HepG2 (cell line): ENCODE results near the gene MILR1. TPM values are rescaled to one million over a fixed set of nuclear protein-coding genes. Genes with fewer than 3 reads are reported as not detected.

Experiments
- AHDC1 ChIP-seq: sonication (generic); formaldehyde crosslinking; IDR thresholded peaks from 2 replicates; pipeline ENCODE4 v1.5.1; 2020; ENCODE audit warnings: mild to moderate bottlenecking, missing genetic modification reagents, borderline replicate concordance
- CTCF ChIP-seq: sonication (generic); formaldehyde crosslinking; IDR thresholded peaks from 2 replicates; pipeline ENCODE4 v1.5.0; 2020; ENCODE audit warnings: mild to moderate bottlenecking, missing genetic modification reagents, moderate library complexity
- GTF2F1 ChIP-seq: fragments of 150-350 bp; IDR thresholded peaks from 2 replicates; pipeline ENCODE4 v1.6.1; 2014; ENCODE audit warnings: low read length
- HCFC1 ChIP-seq: fragments of 150-350 bp; IDR thresholded peaks from 2 replicates; pipeline ENCODE4 v1.6.1; 2014; ENCODE audit warnings: low read depth, low read length
- IKZF4 ChIP-seq: sonication (generic); formaldehyde crosslinking; IDR thresholded peaks from 2 replicates; pipeline ENCODE4 v1.5.1; 2020; ENCODE audit warnings: borderline replicate concordance, mild to moderate bottlenecking, low read depth, missing genetic modification reagents; ENCODE audit errors: not compliant biosample characterization
- MZF1 ChIP-seq: sonication (generic); formaldehyde crosslinking; IDR thresholded peaks from 2 replicates; pipeline ENCODE4 v1.8.1; 2023; ENCODE audit warnings: mild to moderate bottlenecking, missing genetic modification reagents, borderline replicate concordance
- RORA ChIP-seq: sonication (generic); formaldehyde crosslinking; IDR thresholded peaks from 2 replicates; pipeline ENCODE4 v1.5.0; 2020; ENCODE audit warnings: mild to moderate bottlenecking, missing genetic modification reagents, moderate library complexity
- SMYD3 ChIP-seq: sonication (generic); formaldehyde crosslinking; IDR thresholded peaks from 2 replicates; pipeline ENCODE4 v1.8.1; 2023; ENCODE audit warnings: mild to moderate bottlenecking, missing genetic modification reagents
- TAF15 ChIP-seq: fragments of 200-400 bp; formaldehyde crosslinking; IDR thresholded peaks from one replicate; pipeline ENCODE4 v1.6.1; 2018; ENCODE audit warnings: mild to moderate bottlenecking, low read depth, low read length; ENCODE audit not compliant: poor library complexity, severe bottlenecking
- ZBTB7B ChIP-seq: sonication (generic); formaldehyde crosslinking; IDR thresholded peaks from 2 replicates; pipeline ENCODE4 v1.4.0; 2020; ENCODE audit warnings: missing genetic modification reagents
- ZNF468 ChIP-seq: sonication (generic); formaldehyde crosslinking; IDR thresholded peaks from 2 replicates; pipeline ENCODE4 v1.8.0; 2022; ENCODE audit warnings: mild to moderate bottlenecking, moderate library complexity, missing genetic modification reagents
- ZNF552 ChIP-seq: sonication (generic); formaldehyde crosslinking; IDR thresholded peaks from 2 replicates; pipeline ENCODE4 v1.9.0; 2022; ENCODE audit warnings: missing genetic modification reagents, mild to moderate bottlenecking, borderline replicate concordance
- ZNF580 ChIP-seq: IDR thresholded peaks from 2 replicates; pipeline ENCODE4 v1.6.1; 2016; ENCODE audit warnings: low read depth, borderline replicate concordance
- ZNF619 ChIP-seq: sonication (generic); formaldehyde crosslinking; IDR thresholded peaks from 2 replicates; pipeline ENCODE4 v1.4.0; 2020; ENCODE audit warnings: mild to moderate bottlenecking, missing genetic modification reagents
- ZNF710 ChIP-seq: sonication (generic); formaldehyde crosslinking; IDR thresholded peaks from 2 replicates; pipeline ENCODE4 v1.5.0; 2020; ENCODE audit warnings: mild to moderate bottlenecking, missing genetic modification reagents, borderline replicate concordance
- ZNF800 ChIP-seq: sonication (generic); formaldehyde crosslinking; IDR thresholded peaks from 2 replicates; pipeline ENCODE4 v1.4.0; 2020; ENCODE audit warnings: missing genetic modification reagents
- polyA plus RNA-seq, 8 experiments: library from polyadenylated mRNA; depleted of rRNA in 3 of 8; stranded (reverse) in 7 of 8; unstranded in 1 of 8; fragments of >200 nt; fragmentation: Illumina TruSeq in 4 of 8; extraction: Trizol in 4 of 8; gene quantifications; 2 replicates each; pipeline versions ENCODE4 v1.2.1 to v1.2.3, GENCODE V29; 2011 to 2016; ENCODE audit warnings: low read depth in 4 of 8, missing spikeins in 1 of 8, mixed read lengths in 1 of 8; ENCODE audit not compliant: insufficient read depth in 1 of 8
- total RNA-seq, 5 experiments: library from RNA; depleted of rRNA; stranded (reverse); fragments of >200 nt; fragmentation: Illumina TruSeq; extraction: Trizol; gene quantifications; 2 replicates each; pipeline ENCODE4 v1.2.3, GENCODE V29; 2016; ENCODE audit warnings: low read depth in 1 of 5

Gene MILR1
- total and polyA plus RNA-seq, 2 of the 13 experiments (the other 11 are each of a cell fraction or from before 2014, with no cell fraction given): 0.27 to 1.7 TPM

- peak; percentile 41 for TF ChIP-seq IKZF4
- peak; percentile 70; the same call in 1 of the 2 replicates for TF ChIP-seq ZNF800
- peak; percentile 39; the same call in 1 of the 2 replicates for TF ChIP-seq HCFC1
- no peak for TF ChIP-seq RORA
- TF ChIP-seq AHDC1 (CRISPR knock-in tag): no peak; the same call in 1 of the 2 replicates
- no peak; the same call in none of the 2 replicates for TF ChIP-seq ZNF552 (CRISPR knock-in tag)
- TF ChIP-seq ZBTB7B (CRISPR knock-in tag): 0 out of 2 replicates have a peak, but pooled peaks have one; percentile 14
- TF ChIP-seq ZNF580 (CRISPR knock-in tag): peak; percentile 81
- TF ChIP-seq MZF1 (CRISPR knock-in tag): no peak; the same call in 1 of the 2 replicates
- no peak for TF ChIP-seq ZNF619 (CRISPR knock-in tag)
- no peak for TF ChIP-seq TAF15
- TF ChIP-seq SMYD3: peak; percentile 95; the same call in 1 of the 2 replicates
- TF ChIP-seq GTF2F1: 0 out of 2 replicates have a peak, but pooled peaks have one; percentile 28
- TF ChIP-seq CTCF (CRISPR knock-in tag): peak; percentile 79
- peak; percentile 71; the same call in 1 of the 2 replicates for TF ChIP-seq ZNF710
- 0 out of 2 replicates have a peak, but pooled peaks have one; percentile 84 for TF ChIP-seq ZNF468
Observed at GRCh38 chr17:64496786-64497564, 48.1 kb downstream of the MILR1 start, which contains the start of gene POLG2 (continued).
